GM04503 (cell line): ENCODE measurements around the gene CNBD2.
"Not testable (repeated sequence)": the region's sequence is repeated elsewhere in the genome, so short reads cannot be mapped to it uniquely, and the experiment has no call there.

Experiments
- DNase-seq: peaks from one replicate; pipeline ENCODE4 v3.0.0-alpha.2; 2012; ENCODE audit warnings: low read depth

Gene CNBD2

DNA sequence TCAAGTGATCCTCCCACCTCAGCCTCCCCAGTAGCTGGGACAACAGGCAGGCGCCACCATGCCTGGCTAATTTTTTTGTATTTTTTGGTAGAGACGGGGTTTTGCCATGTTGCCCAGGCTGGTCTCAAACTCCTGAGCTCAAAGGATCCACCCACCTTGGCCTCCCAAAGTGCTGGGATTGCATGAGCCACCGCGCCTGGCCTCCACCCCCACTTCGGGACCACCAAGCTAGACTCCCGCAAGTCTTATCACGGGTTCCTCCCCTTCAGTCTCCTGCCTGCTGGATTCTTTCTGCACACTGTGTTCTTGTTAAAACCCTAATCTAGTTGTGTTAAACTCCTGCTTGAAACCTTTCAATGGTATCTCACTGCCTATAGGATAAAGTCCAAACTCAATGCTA lies 57.7 kb downstream of the CNBD2 start:
- DNase-seq: not testable (repeated sequence)

- DNase-seq: no peak
Measured at GRCh38 chr20:36028106-36028808, 59.9 kb downstream of the CNBD2 start.

DNA sequence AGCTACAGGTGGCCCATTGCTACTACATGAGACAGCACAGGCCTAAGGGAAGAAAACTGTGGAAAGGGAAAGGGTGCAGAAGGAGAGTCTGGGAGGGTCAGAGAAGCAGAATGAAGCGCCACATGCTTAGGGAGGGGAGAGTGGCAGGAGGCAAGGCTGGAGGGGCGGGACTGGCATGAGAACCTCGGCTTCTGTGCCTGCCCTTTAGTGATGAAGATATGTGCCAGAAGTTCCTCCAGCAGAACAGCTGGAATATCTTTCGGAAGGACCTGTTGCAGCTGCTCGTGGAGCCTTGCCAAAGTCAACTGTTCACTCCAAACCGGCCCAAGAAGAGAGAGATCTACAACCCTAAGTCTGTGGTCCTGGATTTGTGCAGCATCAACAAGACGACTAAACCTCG lies 61.8 kb downstream of the CNBD2 start:
- DNase-seq: no peak

DNA sequence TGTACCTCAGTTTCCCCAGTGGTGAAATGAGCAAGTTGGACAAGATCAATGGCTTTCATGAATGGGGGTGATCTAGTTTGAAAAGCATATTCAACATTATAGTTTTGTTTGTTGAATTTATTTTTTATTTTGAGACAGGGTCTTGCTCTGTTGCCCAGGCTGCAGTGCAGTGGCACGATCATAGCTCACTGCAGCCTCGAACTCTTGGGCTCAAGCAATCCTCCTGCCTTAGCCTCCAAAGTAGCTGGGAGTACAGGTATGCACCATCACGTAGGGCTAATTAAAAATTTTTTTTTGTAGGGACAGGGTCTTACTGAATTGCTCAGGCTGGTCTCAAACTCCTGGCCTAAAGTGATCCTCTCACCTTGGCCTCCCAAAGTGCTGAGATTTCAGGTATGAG lies 63.4 kb downstream of the CNBD2 start:
- DNase-seq: no peak

DNA sequence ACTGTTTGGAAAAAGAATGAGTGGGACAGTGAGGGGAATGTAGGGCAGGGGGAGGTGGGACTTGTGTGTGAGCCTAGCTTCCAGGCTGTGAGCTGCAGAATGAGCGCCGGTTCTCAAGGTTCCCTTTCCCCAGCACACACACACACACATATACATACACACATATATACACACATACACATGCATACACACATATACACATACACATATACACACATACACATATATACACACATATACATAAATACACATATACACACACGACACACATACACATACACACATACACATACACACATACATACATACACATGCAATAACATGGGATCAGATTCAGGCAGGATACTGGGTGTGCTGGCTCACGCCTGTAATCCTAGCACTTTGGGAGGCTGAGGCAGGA lies 66.5 kb downstream of the CNBD2 start:
- DNase-seq: no peak

DNA sequence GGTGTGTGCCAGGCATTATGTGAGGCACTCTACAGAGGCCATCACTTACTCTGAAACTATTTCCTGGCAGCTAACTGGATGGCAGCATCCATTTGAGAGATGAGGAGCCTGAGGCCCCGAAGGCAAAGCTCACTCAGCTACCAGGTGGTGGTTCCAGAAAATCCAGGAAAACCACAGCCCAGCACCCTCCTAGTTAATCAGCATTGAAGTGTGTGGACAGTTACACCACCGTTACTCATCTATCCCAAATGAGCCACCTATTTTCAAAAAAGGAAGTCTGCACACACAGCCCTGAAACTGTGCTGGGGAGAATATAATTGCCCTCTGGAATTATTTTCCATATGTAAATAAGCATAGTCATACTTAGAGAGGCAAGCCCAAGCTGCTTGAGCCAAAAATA lies 67.4 kb downstream of the CNBD2 start:
- DNase-seq: no peak

GRCh38 chr20:36036688-36037087 lies 68.3 kb downstream of the CNBD2 start:
- DNase-seq: no peak

- no peak for DNase-seq
Measured at GRCh38 chr20:36040571-36040970, 72.2 kb downstream of the CNBD2 start.

DNA sequence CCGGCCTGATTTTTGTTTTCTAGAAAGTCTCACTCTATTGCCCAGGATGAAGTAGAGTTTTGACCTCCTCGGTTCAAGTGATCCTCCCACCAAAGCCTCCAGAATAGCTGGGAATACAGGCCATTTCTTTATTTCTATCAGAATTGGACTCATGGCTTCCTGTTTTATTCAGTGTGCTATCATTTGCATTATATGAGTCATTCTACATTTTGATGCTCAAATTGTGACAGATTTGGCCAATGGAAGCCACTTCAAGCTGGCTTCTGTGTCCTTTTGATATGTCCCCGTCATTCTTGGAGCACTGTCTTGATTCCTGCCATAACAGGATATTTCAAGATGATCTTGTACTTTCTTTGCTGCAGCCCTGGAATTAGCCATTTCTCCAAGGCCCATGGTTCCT lies 75.1 kb downstream of the CNBD2 start:
- DNase-seq: no peak

GRCh38 chr20:36043892-36044515 lies 75.6 kb downstream of the CNBD2 start:
- no peak for DNase-seq

DNA sequence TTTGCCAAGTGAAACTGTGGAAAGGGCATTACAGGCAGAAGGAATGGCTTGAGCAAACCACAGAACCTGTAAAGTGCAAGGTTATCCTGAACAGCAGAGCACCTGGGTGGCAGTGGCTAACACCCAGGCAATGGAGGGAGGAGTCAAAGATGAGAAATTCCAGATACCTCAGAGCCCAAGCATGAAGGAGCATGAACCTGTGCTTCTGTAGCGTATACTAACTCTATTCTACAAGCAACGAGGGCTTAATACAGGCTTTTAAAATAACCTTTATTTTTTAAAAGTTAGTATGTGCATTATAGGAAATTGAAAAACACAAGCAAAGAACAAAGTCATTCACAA lies 77.0 kb downstream of the CNBD2 start:
- DNase-seq: no peak

- not testable (repeated sequence) for DNase-seq
Measured at GRCh38 chr20:36046073-36046798, 77.8 kb downstream of the CNBD2 start.

DNA sequence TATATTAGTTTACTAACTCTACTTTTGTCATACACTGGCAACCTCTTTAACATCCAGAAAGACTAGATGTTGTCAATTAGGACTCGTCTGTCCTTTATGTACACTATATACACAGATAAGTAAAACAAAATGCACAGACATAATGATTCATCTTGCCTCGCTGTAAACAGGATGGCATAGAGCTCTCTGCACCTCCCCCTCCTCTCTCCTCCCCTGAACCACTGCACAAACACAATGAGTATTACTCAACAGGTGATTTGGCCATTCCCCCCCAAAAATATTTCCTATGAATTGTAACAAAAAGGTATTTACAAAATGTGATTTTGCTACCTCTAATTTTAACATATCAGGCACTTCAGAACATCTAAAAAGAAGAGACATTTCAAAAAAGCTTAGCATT lies 81.0 kb downstream of the CNBD2 start:
- not testable (repeated sequence) for DNase-seq

DNA sequence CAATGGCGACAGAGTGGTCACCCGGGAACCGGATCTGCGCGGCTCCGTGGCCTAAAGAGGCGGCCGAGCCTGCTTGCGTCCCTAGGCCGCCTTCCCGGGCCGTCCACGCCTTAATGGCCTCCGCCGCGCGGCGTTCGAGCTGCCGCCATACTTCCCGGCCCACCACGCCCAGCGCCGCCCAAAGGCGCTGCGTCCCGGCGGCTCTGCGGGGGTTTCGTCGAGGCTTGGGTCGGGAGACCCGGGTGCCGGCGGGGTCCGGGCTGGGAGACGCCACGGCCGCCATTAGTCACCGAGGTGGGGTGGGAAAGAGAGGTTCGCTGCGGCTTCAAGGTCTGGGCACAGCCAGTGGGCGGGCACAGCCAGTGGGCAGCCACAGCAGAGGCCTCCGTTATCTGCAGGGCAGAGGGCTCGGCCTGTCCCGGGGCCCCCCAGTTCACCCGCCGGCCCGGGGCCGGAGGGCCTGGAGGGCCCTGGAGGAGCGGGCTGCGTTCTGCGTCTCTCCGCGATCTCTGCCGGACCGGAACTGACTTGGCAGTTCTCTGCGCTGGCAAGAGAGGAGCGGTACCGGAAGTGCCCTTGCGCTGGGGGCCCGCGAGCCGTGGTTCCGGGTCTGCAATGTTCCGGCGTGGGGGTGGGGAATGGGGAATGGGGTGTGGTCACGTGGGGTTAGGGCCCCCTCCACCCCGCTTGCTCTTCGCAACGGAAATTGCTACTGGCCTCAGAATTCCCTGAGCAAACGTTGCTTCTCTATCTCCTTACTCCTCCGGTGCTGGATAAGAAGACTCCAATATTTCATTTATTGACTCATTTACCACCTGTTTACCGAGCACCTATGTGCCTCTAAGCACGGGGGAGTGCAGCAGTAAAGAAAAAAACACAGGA lies 82.3 kb downstream of the CNBD2 start:
- no peak for DNase-seq

- DNase-seq: no peak
Measured at GRCh38 chr20:36051318-36052116, 83.1 kb downstream of the CNBD2 start.

- no peak for DNase-seq
Measured at GRCh38 chr20:36052117-36052513, 83.7 kb downstream of the CNBD2 start.

DNA sequence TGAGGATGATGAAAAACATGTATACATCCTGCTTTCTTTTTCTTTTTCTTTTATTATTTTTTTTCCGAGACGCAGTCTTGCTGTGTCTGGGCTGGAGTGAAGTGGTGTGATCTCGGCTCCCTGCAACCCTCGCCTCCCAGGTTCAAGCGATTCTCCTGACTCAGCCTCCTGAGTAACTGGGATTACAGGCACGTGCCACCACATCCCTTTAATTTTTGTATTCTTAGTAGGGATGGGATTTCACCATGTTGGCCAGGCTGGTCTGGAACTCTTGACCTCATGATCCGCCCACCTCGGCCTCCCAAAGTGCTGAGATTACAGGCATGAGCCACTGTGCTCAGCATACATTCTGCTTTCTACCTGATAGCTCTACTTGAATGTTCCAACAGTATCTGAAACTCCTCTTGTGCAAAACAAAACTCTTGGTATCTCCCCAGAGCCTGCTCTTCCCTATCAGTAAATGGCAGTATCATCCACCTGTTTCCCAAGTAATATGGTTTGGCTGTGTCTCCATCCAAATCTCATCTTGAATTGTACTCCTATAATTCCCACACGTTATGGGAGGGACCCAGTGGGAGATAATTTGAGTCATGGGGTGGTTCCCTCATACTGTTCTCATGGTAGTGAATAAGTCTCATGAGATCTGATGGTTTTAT lies 85.6 kb downstream of the CNBD2 start:
- not testable (repeated sequence) for DNase-seq

DNA sequence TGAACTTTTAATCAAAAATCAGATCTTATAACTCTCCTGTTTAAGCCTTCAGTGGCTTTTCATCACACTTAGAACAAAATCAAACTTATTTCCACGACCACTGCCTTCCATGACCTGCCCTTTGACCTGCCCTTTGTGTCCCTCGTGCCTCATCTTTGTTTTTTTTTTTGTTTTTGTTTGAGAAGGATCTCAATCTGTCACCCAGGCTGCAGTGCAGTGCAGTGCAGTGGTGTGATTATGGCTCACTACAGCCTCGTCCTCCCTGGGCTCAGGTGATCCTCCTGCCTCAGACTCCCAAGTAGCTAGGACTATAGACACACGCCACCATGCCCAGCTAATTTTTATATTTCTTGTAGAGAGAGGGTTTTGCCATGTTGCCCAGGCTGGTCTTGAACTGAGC lies 86.8 kb downstream of the CNBD2 start:
- DNase-seq: no peak

- DNase-seq: no peak
Measured at GRCh38 chr20:36060676-36061075, 92.3 kb downstream of the CNBD2 start.

- no peak for DNase-seq
Measured at GRCh38 chr20:36061754-36062153, 93.4 kb downstream of the CNBD2 start.

DNA sequence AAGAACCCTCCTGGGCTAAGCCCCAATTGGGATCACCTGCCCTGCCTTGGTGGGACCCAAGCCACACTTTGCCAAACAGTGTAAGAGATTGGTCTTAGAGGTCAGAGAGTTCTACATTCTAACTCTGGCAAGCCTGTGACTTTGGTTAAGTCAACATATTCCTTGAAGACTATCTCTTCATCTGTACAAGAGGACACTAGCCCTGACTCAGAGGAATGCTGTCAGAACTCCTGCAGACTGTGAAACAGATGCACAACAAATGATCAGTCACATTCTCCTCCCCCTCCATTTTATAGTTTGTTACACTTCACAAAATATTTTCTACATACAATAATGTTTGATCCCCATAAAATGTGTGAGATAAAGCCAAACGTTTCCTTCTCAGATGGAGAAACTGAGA lies 94.4 kb downstream of the CNBD2 start:
- no peak for DNase-seq
